HG03571 (cell line): ENCODE results near the gene WAC.

ENCODE experiments used
- ATAC-seq: cut with Tn5 transposase; IDR thresholded peaks from one replicate; pipeline ENCODE4 v1.9.1; 2021; ENCODE audit not compliant: unreplicated experiment

The WAC gene

DNA sequence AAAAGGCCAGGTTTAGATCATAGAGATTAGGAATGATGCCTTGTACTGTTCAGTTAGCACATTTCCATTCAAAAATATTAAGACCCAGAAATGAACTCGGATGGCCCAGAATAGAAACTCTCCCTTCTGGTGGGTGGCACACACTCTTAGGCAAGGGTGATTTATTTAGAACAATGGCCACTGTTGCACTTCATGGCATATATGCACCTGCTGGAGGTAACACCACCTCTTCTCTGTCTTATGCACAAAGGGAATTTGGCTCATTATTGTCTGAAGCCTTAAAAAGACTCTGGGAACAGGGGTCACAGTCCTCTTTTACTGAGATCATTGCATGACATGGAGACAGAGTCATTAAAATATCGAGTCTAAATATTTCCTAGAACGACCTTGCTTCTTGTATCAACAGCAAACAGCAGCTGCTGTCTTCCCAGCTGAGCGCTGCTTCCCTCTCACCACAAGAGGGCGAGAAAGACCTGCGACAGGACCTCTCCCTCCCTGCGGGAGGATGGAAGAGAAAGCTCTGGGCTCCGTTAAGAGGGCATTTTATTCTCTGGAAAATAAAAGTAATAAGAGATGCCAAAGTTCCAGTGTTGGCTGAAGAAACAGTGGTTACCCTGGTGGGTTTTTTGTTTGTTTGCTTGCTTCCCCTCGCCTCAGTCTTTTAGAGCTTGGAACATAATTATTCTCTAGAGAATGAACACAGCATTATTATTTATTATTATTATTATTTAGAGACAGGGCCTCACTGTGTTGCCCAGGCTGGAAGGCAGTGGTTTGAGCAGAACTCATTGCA is 130.9 kb downstream of the WAC start:
- ATAC-seq, result peak; percentile 89

DNA sequence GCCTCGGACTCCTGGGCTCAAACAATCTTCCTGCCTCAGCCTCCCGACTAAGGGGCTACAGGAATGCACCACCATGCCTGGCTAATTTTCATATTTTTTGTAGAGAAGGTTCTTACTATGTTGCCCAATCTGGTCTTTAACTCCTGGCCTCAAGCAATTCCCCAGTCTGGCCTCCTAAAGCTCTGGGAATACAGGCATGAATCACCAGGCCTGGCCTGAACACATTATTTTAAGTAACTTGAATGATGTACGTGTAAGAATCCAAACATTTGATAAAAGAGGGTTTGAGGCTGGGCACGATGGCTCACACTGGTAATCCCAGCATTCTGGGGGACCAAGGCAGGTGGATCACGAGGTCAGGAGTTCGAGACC is 131.4 kb downstream of the WAC start:
- ATAC-seq, result no peak

DNA sequence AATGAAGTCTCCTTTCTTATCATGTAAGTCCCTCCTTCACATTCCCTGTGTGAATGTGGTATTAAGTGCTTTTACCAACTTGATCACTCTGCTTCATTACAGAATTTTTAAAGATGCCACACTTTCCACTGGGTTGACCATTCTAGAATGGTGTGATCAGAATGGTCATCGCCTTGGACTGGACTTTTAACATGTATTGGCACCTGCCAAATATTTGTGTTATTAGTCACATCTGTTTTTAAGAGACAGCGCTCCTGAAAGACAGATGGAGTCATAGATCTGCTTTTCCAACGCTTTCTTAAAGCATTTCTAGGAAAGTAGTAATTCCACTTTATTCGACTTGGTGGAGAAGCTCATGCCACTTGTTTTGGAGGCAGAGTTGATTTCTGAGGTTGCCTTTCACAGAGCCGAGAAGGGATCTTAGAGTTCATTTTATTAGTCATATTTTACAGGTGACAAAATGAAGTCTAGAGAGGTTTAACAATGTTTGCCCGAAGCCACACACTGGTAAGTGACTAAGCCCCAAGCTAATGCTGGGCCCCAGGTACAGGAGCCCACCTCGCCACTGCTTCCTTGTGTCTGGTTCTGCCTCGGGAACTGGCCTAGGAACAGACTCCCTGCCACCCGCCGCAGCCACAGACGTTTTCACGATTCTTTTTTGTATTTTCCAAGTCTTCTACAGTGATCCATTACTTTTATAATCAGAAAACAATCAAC is 134.0 kb downstream of the WAC start:
- ATAC-seq, result no peak

DNA sequence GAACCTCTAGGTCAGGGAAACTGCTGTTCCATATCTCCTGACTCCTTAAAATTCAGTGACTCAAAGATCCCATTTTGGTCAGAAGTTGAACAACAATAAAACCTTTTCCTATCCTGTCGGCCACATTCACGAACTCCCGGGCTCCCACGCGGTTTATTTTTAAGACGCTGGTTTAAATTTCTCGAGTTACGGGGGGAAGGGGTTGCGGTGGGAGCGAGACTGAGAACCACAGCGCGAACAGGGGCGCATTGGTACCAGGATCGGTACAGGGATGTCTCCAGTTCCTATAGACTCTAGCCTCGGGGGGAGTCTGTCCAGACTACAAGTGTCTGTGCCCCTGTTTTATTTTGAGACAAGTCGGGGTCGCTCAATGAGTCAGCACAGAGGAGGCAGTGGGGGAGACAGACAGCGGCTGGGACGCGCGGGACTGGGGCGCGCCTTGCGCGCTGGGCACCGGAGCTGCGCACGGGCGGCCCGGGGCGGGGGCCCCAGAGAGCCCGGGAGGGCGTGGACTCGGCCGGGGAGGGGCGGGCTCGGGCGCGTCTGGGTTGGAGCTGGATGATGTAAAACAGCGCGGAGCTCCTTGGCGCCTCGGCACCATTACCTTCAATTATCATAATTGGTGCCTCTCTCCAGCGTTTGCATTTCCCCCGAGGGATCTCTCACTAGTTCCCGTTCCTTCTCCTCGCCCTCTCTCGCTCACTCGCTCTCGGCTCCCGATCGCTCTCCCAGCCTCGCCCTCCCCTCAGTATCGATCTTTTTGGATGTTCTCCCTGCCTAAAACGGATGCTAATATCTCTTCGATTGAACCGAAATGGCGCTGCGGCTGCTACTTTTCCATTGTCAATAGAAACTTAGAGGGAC is 135.7 kb downstream of the WAC start:
- no peak for ATAC-seq

DNA sequence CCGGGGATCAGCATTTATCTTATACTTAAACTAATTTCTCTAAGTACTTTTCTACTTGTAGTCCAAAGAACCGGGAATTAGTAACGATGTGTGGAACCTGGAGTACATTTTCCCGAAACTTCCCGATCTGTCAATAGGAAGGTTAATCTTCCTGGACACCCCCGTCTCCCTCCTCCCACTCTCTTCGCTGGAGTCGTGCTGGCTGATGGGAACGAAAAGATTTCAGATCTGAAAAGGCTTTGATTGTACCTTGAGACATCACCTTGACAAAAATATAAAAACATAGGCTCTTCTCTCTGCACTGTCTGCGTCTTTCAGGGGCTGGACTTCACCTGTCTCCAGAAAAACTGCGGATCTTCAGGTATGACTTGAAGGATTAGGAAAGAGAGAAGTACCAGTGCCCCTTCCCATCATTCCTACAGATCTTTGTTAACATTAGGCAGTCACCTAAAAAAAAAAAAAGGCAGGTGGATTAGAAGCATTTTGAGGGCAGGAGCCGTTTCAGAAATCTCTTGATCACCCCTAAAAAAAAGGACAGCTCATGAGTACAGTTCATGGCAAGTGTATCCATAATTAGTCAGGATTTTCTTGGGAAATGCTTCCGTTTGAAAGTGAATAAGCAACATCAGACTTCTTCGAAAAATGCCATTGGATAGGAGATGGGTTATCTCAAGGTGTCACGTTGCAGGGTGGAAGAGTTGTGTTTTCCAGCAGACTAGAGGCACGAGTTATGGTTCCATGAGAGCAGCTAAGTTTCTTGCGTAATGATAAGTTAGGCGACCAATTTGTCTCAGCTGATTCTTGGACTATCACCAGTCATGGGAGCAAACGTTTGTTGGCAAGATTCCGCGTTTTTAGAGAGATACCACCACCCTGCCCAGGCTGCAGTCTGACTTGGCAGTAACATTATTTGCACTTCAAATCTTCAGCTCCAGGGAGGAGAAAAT is 136.6 kb downstream of the WAC start:
- no peak for ATAC-seq
